Skeletal muscle tissue (tissue), 4 donors: ENCODE data around the gene ATP6V1F. TPM values are rescaled to one million over a fixed set of nuclear protein-coding genes. Genes with fewer than 3 reads are reported as not detected.

Source experiments
- H3K27ac ChIP-seq: one replicate; pipeline ENCODE4 v1.7.0; 2013; ENCODE audit warnings: mild to moderate bottlenecking, low read depth, low read length, inconsistent platforms
- H3K27me3 ChIP-seq, 3 donors: one replicate each; pipeline ENCODE4 v1.7.0; 2013; ENCODE audit warnings: low read length in 3 of 3; ENCODE audit not compliant: control insufficient read depth in 3 of 3, insufficient read depth in 3 of 3
- H3K36me3 ChIP-seq, 3 donors: one replicate each; pipeline ENCODE4 v1.7.0; 2013; ENCODE audit warnings: low read length in 3 of 3; ENCODE audit not compliant: control insufficient read depth in 3 of 3, insufficient read depth in 3 of 3
- H3K4me1 ChIP-seq, 3 donors: one replicate each; pipeline ENCODE4 v1.7.0; 2013; ENCODE audit warnings: low read length in 3 of 3, mild to moderate bottlenecking in 3 of 3; ENCODE audit not compliant: control insufficient read depth in 3 of 3, insufficient read depth in 3 of 3
- H3K4me3 ChIP-seq, 3 donors: one replicate each; pipeline ENCODE4 v1.7.0; 2013; ENCODE audit warnings: low read length in 3 of 3
- H3K9ac ChIP-seq, 3 donors: one replicate each; pipeline ENCODE4 v1.7.0; 2013; ENCODE audit warnings: low read length in 3 of 3, mild to moderate bottlenecking in 3 of 3, moderate library complexity in 2 of 3, low read depth in 1 of 3
- H3K9me3 ChIP-seq, 3 donors: one replicate each; pipeline ENCODE4 v1.7.0; 2013; ENCODE audit warnings: low read length in 3 of 3; ENCODE audit not compliant: control insufficient read depth in 3 of 3
- total RNA-seq: library from RNA; depleted of rRNA; stranded (reverse); fragments of >200 nt; gene quantifications from one replicate; pipeline ENCODE4 v1.2.3, GENCODE V29; 2014
- donor health status: Osteomylitis.

ATP6V1F gene
- total RNA-seq, 1 donor from 2014 or later = 66.3 TPM

DNA sequence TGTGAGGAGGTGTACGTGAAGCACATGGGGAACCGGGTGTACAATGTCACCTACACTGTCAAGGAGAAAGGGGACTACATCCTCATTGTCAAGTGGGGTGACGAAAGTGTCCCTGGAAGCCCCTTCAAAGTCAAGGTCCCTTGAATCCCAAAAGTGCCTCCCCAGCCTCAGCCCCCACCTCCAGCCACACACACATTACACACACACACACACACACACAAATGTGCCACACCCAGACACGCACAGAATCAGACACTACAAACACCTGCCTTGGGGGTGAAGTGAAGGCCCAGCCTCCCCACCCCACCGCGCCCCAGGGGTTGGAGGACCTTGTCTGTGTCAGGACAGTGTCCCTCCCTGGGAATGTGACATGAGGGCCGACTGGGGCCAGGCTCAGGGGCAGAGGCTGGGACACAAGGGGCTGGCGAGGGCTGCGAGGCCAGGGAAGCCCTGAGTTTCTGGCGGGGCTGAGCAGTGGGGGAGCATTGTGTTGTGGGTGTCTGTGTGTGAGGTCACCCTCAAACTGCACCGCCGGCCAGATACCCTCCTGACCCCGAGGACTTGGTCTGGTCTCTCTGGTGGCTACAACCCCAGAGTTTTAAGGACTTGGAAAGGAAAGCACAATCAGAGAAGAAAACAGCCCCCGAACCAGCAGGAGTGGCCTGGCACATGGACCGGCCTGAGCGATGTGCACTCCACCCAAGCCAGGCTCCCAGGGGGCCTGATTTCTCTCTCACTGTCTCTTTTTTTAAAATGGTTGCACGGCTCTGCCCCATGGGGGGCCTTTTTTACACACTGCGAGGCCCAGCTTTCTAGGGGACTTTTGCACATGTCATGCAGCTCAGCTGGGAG lies 4.0 kb upstream of the ATP6V1F start:
- H3K4me1 ChIP-seq = peaks cover 47 to 87% (median 66%) of the 10 kb centered on the region in 3 donors
- peak overlapping the region; percentile 79 for H3K27ac ChIP-seq
- peaks cover 35 to 50% (median 49%) of the 10 kb centered on the region in 3 donors for H3K36me3 ChIP-seq
- no peak overlapping the region for H3K4me3 ChIP-seq
- no peaks in the 10 kb centered on the region for H3K9me3 ChIP-seq
- peak overlapping the region in 2 of 3 donors; percentile 19 to 68 for H3K9ac ChIP-seq
- H3K27me3 ChIP-seq = no peaks in the 10 kb centered on the region

DNA sequence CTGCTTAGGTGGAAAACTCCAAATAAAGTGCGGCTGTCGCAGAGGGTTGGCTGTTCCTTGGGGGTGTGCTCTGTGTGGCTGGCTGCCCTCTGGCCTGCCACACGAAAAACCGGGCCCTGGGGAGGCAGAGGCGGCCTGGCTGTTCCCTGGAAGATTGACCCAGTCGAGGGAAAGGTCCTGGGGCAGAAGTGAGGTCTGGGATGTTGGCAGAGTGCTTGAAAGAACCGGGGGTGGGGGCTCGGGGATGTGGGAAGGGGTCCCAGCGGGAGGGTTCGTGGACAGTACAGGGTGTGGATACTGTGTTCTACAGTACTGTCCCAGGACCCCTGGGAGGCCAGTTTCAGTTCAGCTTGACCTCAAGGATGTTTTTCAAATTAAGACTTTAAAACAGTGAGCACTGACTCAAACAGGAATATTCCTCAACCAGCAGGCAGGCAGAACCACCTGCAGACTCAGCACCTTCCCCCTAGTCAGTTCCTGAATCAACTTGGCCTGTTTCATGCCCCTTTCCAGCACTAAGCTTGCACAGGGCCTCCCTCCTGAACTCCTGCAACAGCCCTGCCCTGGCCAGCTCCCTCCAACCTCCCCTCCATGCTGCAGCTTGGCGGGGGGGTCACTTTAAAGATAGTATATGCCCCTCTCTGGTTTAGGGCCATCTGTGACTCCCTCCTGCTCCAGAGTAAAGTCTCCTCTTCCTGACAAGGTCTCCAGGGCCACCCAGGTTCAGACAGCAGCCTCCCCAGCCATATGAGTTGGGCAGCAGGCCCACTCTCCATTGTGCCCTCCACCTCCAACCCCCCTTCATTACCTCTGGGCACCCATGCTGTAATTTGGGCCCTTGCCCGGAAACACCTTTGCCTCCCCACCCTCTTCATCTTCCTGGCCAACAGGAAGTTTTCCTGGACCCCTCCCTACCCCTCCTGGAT lies 3.2 kb upstream of the ATP6V1F start:
- peak overlapping the region; percentile 79 for H3K27ac ChIP-seq
- no peak overlapping the region for H3K4me3 ChIP-seq
- no peaks in the 10 kb centered on the region for H3K9me3 ChIP-seq
- H3K27me3 ChIP-seq = no peaks in the 10 kb centered on the region
- H3K9ac ChIP-seq = peak overlapping the region in 2 of 3 donors; percentile 50 to 68
- H3K36me3 ChIP-seq = peaks cover 26 to 42% (median 40%) of the 10 kb centered on the region in 3 donors
- peaks cover 54 to 81% (median 65%) of the 10 kb centered on the region in 3 donors for H3K4me1 ChIP-seq

DNA sequence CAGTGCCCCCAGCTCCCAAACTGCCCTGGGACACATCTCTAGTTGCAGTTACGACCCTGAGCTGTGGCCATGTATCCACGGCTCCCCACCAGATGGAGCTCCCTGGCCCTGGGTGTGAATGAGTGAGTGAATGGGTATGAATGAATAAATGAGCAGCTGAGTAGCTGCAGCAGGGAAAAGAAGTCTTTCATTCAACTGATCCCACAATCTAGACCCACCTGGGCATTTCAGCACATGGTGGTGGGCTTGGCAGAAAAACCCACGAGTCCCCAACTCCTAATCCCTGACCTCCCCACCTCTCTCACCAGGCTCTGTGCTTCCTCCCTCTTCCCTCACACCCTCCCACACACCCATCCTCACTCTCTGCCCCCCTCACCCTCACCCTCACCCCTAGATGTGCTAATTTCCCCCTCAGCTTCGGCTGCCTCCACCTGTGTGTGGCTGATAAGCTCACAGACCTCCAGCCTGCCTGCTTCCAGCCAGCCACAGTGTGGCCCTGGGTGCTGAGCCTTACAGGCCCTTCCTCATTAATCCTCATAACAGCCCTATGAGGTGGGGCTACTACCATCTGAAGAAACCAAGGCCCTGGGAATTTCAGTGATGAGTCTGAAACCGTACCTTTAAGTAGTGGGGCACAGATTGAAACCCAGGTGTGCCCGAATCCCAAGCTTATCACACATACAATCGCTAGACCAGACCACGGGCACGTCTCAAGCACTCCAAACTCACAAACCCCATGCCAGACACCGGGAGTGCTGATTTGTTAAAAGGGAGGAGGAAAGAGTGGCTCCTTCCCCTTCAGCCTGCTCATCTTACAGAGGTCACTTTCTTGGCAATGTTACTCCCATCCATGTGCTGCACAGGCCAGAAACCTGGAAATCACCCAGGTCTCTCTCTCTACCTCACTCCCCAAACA lies 2.2 kb upstream of the ATP6V1F start:
- Histone ChIP-seq H3K9ac (peak overlapping the region; percentile 47 to 68 (median 50)), H3K27me3 (no peaks in the 10 kb centered on the region), H3K36me3 (peaks cover 23 to 39% (median 38%) of the 10 kb centered on the region in 3 donors), H3K27ac (peak overlapping the region; percentile 79), H3K4me1 (peaks cover 54 to 71% (median 56%) of the 10 kb centered on the region in 3 donors), H3K4me3 (no peak overlapping the region), H3K9me3 (no peaks in the 10 kb centered on the region)

DNA sequence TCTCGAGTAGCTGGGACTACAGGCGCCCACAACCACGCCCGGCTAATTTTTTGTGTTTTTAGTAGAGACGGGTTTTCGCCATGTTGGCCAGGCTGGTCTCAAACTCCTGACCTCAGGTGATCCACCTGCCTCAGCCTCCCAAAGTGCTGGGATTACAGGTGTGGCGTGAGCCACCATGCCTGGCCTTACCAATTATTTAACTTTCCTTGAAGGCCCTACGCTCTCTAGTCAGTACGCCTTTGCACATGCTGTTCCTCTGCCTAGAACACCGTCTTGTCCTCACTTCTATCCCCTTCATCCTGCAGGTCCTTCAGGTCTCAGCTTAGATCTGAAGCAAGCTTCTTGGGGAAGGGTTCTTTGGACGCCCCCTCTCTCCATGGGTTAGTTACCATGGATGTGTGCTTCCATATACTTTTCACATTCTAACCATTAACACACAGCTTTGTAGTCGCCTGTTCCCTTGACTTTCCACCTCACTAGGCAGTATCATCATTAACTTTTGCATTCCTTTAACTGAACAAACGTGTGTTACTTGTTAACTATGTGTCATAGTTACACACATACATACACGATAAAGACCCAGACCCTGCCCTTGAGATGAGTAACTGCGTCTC lies 592 bp upstream of the ATP6V1F start:
- peak overlapping the region in 2 of 3 donors; percentile 39 to 90 for H3K9ac ChIP-seq
- H3K36me3 ChIP-seq = peaks cover 16 to 31% (median 26%) of the 10 kb centered on the region in 3 donors
- no peaks in the 10 kb centered on the region for H3K9me3 ChIP-seq
- H3K4me3 ChIP-seq = peak overlapping the region; percentile 65 to 99 (median 92)
- H3K27ac ChIP-seq = peak overlapping the region; percentile 89
- H3K27me3 ChIP-seq = no peaks in the 10 kb centered on the region
- peaks cover 43 to 58% (median 46%) of the 10 kb centered on the region in 3 donors for H3K4me1 ChIP-seq

DNA sequence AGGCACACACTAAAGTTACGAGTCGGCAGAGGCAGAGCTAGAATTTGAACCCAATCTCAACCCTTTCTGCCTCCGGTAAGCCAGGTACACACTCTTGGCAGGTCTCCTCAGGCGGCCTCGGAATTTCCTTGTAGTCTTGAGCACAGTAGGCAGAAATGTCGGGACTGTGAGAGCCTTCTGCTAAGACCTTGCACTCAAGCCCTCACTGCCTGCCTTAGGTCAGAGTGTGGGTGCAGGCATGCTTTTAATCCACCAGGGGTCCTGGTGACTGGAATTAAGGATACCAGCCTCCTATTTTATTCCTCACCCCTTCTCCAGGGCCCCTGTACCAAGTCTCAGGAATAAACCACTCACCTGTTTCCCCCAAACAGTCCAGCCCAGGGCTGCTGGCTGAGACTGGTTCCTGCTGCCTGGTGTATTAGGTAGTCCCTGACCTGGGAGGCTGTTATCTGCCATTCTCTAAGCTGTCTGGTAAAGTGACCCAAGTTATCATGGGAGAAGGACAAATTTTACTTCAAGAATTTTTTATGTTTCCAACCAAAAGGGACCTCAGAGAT lies 855 bp downstream of the ATP6V1F start:
- H3K9ac ChIP-seq = peak overlapping the region; percentile 85 to 94 (median 90)
- H3K36me3 ChIP-seq = peaks cover 17 to 20% (median 20%) of the 10 kb centered on the region in 3 donors
- peaks cover 46 to 56% (median 51%) of the 10 kb centered on the region in 3 donors for H3K4me1 ChIP-seq
- peak overlapping the region; percentile 89 for H3K27ac ChIP-seq
- no peaks in the 10 kb centered on the region for H3K27me3 ChIP-seq
- no peaks in the 10 kb centered on the region for H3K9me3 ChIP-seq
- peak overlapping the region; percentile 92 to 99 (median 98) for H3K4me3 ChIP-seq

DNA sequence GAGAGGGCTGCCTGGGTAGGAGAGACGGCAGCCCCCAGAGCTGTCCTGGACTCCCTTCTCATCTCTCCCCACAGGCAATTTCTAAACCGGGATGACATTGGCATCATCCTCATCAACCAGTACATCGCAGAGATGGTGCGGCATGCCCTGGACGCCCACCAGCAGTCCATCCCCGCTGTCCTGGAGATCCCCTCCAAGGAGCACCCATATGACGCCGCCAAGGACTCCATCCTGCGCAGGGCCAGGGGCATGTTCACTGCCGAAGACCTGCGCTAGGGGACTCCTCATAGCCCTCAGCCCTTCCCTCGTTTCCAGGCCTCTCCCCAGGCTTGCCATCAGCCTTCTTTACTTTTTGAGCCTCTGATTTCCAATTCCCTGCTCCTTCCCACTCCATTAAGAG lies 2.6 kb downstream of the ATP6V1F start:
- Histone ChIP-seq H3K4me3 (no peak overlapping the region), H3K4me1 (peaks cover 39 to 56% (median 44%) of the 10 kb centered on the region in 3 donors), H3K9ac (peak overlapping the region in 1 of 3 donors; percentile 8), H3K27me3 (no peaks in the 10 kb centered on the region), H3K36me3 (peaks cover 12 to 17% (median 15%) of the 10 kb centered on the region in 3 donors), H3K9me3 (no peaks in the 10 kb centered on the region), H3K27ac (no peak overlapping the region)

DNA sequence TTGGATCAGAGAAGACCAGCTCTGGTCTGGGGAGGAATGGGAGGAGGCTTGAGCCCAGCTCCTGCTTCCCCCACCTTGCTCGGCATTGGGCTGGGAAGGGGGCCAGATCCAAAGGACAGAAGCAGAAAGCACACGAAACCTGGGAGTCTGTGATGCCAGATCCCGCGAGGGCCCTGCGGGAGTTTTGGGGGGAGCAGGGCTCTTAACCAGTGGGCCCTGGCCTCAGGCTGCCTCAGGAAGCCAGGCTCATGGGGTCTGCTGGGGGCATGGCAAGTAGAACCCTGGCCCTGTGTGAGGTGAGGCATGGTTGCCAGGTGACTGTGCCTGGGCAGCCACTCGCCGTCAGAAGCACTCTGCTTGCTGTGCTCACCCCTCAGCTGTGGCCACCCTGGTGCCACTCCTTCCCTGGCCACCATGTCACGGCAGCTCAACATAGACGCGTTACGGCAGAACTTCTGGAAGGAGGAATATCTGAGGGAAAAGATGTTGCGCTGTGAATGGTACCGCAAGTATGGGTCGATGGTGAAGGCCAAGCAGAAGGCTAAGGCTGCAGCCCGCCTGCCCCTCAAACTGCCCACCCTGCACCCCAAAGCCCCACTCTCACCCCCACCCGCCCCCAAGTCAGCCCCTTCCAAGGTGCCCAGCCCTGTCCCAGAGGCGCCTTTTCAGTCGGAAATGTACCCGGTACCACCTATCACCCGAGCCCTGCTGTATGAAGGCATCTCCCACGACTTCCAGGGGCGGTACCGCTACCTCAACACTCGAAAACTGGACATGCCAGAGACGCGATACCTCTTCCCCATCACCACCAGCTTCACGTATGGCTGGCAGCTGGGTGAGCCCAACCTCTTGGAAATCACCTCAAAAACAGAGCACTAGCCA lies 3.6 kb downstream of the ATP6V1F start:
- Histone ChIP-seq H3K9me3 (no peaks in the 10 kb centered on the region), H3K27me3 (no peaks in the 10 kb centered on the region), H3K36me3 (peaks cover 12 to 17% (median 15%) of the 10 kb centered on the region in 3 donors), H3K4me3 (no peak overlapping the region), H3K27ac (no peak overlapping the region), H3K4me1 (peaks cover 30 to 51% (median 42%) of the 10 kb centered on the region in 3 donors), H3K9ac (peak overlapping the region in 1 of 3 donors; percentile 8)

DNA sequence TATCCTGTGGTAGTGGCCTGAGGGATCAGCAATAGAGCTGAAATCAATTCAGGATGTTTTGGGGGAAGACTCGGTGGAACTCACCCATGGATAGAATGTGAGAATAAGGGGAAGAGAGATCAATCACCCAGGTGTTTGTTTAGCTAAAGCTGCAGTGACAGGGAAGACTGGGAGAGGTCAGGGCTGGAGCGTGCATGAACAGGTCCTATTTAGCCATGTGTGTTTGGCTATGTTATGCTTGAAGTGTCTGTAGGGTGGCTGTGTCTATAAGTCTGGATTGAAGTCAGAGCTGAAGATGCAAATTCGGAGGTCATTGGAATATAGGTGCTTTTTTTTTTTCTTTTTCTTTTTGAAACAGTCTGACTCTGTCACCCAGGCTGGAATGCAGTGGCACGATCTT lies 4.6 kb downstream of the ATP6V1F start:
- H3K4me3 ChIP-seq = no peak overlapping the region
- no peak overlapping the region for H3K9ac ChIP-seq
- no peaks in the 10 kb centered on the region for H3K9me3 ChIP-seq
- no peaks in the 10 kb centered on the region for H3K27me3 ChIP-seq
- H3K4me1 ChIP-seq = peaks cover 27 to 47% (median 43%) of the 10 kb centered on the region in 3 donors
- H3K27ac ChIP-seq = no peak overlapping the region
- peaks cover 12 to 17% (median 15%) of the 10 kb centered on the region in 3 donors for H3K36me3 ChIP-seq
